H1 (cell line): ENCODE measurements around the gene FOXN3. TPM values are rescaled to one million over a fixed set of nuclear protein-coding genes. Genes with fewer than 3 reads are reported as not detected.

Experiments used
- BRCA1 ChIP-seq: IDR thresholded peaks from 2 replicates; pipeline ENCODE4 v1.6.1; 2012; ENCODE audit warnings: low read depth, low read length, improper control_type of control experiment
- CHD1 ChIP-seq: IDR thresholded peaks from 2 replicates; pipeline ENCODE4 v1.6.1; 2012; ENCODE audit warnings: low read depth, low read length, improper control_type of control experiment
- POU5F1 ChIP-seq: IDR thresholded peaks from 2 replicates; pipeline ENCODE4 v1.6.1; 2011; ENCODE audit warnings: low read depth, mild to moderate bottlenecking, low read length, moderate library complexity
- SP1 ChIP-seq: IDR thresholded peaks from 2 replicates; pipeline ENCODE4 v1.6.1; 2011; ENCODE audit warnings: low read depth, low read length
- polyA plus RNA-seq, 7 experiments: library from polyadenylated mRNA; depleted of rRNA in 3 of 7; stranded (reverse) in 5 of 7; unstranded in 2 of 7; fragments of >200 nt in 5 of 7; fragments of 200-250 nt in 2 of 7; gene quantifications; 1 replicate in 5 of 7; 2 replicates in 1 of 7; 4 replicates in 1 of 7; pipeline versions ENCODE4 v1.2.1 to v1.2.3, GENCODE V29; 2011 to 2013; ENCODE audit warnings: missing spikeins in 2 of 7, mixed read lengths in 2 of 7
- total RNA-seq: library from RNA; stranded (reverse); fragmentation: NEBNext Ultra II Directional; extraction: Animal tissue kit (Norgen Biotek cat#: 25700); gene quantifications from 2 replicates; pipeline ENCODE4 v1.2.1, GENCODE V29; 2021

The FOXN3 gene
- total and polyA plus RNA-seq, 2 of the 8 experiments (the other 6 are each of a cell fraction or from before 2014, with no cell fraction given): 52.6 to 178 TPM

GRCh38 chr14:89304561-89304960 is 112.5 kb downstream of the FOXN3 start (continued):
- TF ChIP-seq CHD1: no peak
- no peak for TF ChIP-seq POU5F1
- TF ChIP-seq SP1: no peak
- no peak for TF ChIP-seq BRCA1
